Activated naive CD4-positive, alpha-beta T cell treated with anti-CD3 and anti-CD28 coated beads for 36 hours (primary cell): ENCODE measurements around the gene EIF2B2. TPM values are rescaled to one million over a fixed set of nuclear protein-coding genes. Genes with fewer than 3 reads are reported as not detected.
"Not testable (repeated sequence)": the region's sequence is repeated elsewhere in the genome, so short reads cannot be mapped to it uniquely, and the experiment has no call there.

ENCODE experiments used
- CTCF ChIA-PET: fragments of 350-600 bp; sonication (Branson Sonifier 250); formaldehyde crosslinking; loops from one replicate; lab custom pipeline; 2021; ENCODE audit warnings: antibody characterized with exemption; lab: Charles Lee
- DNase-seq: peaks from one replicate; pipeline ENCODE4 v3.0.0-alpha.2; 2020
- H3K27ac Mint-ChIP-seq: one replicate; pipeline ENCODE4 v1.8.0; 2021; ENCODE audit warnings: mild to moderate bottlenecking, mixed read lengths
- H3K27me3 Mint-ChIP-seq: one replicate; pipeline ENCODE4 v1.8.0; 2021; ENCODE audit warnings: low read depth, mixed read lengths
- H3K36me3 Mint-ChIP-seq: one replicate; pipeline ENCODE4 v1.8.0; 2021; ENCODE audit warnings: low read depth, mixed read lengths
- H3K4me1 Mint-ChIP-seq: one replicate; pipeline ENCODE4 v1.8.0; 2021; ENCODE audit warnings: low read depth, mixed read lengths
- H3K4me3 Mint-ChIP-seq: one replicate; pipeline ENCODE4 v1.8.0; 2021; ENCODE audit warnings: mild to moderate bottlenecking, moderate library complexity, mixed read lengths
- H3K9me3 Mint-ChIP-seq: one replicate; pipeline ENCODE4 v1.8.0; 2021; ENCODE audit warnings: mixed read lengths
- intact Hi-C: fragments of 100-400 bp; cut with micrococcal nuclease; formaldehyde crosslinking; loops from one replicate; pipeline ENCODE4 v1.15.1; 2023
- total RNA-seq, 2 experiments: library from RNA; stranded (reverse); gene quantifications; one replicate each; pipeline ENCODE4 v1.2.3, GENCODE V29; 2021

EIF2B2 gene
- total RNA-seq, 2 experiments from 2014 or later, result 64.8 to 65.4 TPM

- no peaks in the 10 kb centered on the region for H3K36me3 Mint-ChIP-seq
Observed at GRCh38 chr14:74983343-74983742, 19.4 kb upstream of the EIF2B2 start.

GRCh38 chr14:74984236-74985027 is 18.3 kb upstream of the EIF2B2 start:
- CTCF ChIA-PET, result interaction anchor here (1.1 kb wide), 1 partner anchor 104 kb away, joined by 3 read pairs; no protein-coding TSS in a partner anchor
- Mint-ChIP-seq H3K4me1 (no peaks in the 10 kb centered on the region), H3K4me3 (no peak overlapping the region), H3K27me3 (no peaks in the 10 kb centered on the region), H3K9me3 (no peaks in the 10 kb centered on the region), H3K27ac (no peak overlapping the region), H3K36me3 (no peaks in the 10 kb centered on the region)
- no peak for DNase-seq
- intact Hi-C loops, result no loop called here

More at GRCh38 chr14:74983343-74983742, 19.4 kb upstream of the EIF2B2 start:
- H3K4me1 Mint-ChIP-seq, result no peaks in the 10 kb centered on the region
- no peaks in the 10 kb centered on the region for H3K27me3 Mint-ChIP-seq
- intact Hi-C loops, result no loop called here
- no peak for DNase-seq
- no peak overlapping the region for H3K27ac Mint-ChIP-seq
- CTCF ChIA-PET, result interaction anchor here (0.6 to 0.7 kb wide), 2 partner anchors 123 to 459 kb away, joined by 3 to 4 read pairs; no protein-coding TSS in a partner anchor
- H3K4me3 Mint-ChIP-seq, result no peak overlapping the region
- H3K9me3 Mint-ChIP-seq, result no peaks in the 10 kb centered on the region

GRCh38 chr14:74985028-74985310 is 17.8 kb upstream of the EIF2B2 start:
- Mint-ChIP-seq H3K4me1 (no peaks in the 10 kb centered on the region), H3K27me3 (no peaks in the 10 kb centered on the region), H3K9me3 (no peaks in the 10 kb centered on the region), H3K27ac (no peak overlapping the region), H3K36me3 (no peaks in the 10 kb centered on the region), H3K4me3 (no peak overlapping the region)
- DNase-seq, result no peak
- CTCF ChIA-PET, result interaction anchor here (1.1 kb wide), 1 partner anchor 103 kb away, joined by 3 read pairs; no protein-coding TSS in a partner anchor
- intact Hi-C loops, result no loop called here

GRCh38 chr14:74985806-74986205 is 16.9 kb upstream of the EIF2B2 start:
- CTCF ChIA-PET, result no interaction called here
- no peak for DNase-seq
- Mint-ChIP-seq H3K9me3 (no peaks in the 10 kb centered on the region), H3K4me3 (no peak overlapping the region), H3K36me3 (no peaks in the 10 kb centered on the region), H3K4me1 (no peaks in the 10 kb centered on the region), H3K27ac (no peak overlapping the region), H3K27me3 (no peaks in the 10 kb centered on the region)
- intact Hi-C loops, result no loop called here

GRCh38 chr14:74988131-74988530 is 14.6 kb upstream of the EIF2B2 start:
- CTCF ChIA-PET, result interaction anchor here (0.7 kb wide), 2 partner anchors 24 to 97 kb away, joined by 3 read pairs; no protein-coding TSS in a partner anchor
- no peak for DNase-seq
- intact Hi-C loops, result no loop called here
- no peak overlapping the region for H3K4me3 Mint-ChIP-seq
- no peaks in the 10 kb centered on the region for H3K9me3 Mint-ChIP-seq
- no peaks in the 10 kb centered on the region for H3K27me3 Mint-ChIP-seq
- no peak overlapping the region for H3K27ac Mint-ChIP-seq
- no peaks in the 10 kb centered on the region for H3K4me1 Mint-ChIP-seq
- H3K36me3 Mint-ChIP-seq, result no peaks in the 10 kb centered on the region

GRCh38 chr14:74988993-74989392 is 13.7 kb upstream of the EIF2B2 start:
- no peak for DNase-seq
- CTCF ChIA-PET, result no interaction called here
- intact Hi-C loops, result no loop called here
- Mint-ChIP-seq H3K4me1 (no peaks in the 10 kb centered on the region), H3K27ac (no peak overlapping the region), H3K36me3 (no peaks in the 10 kb centered on the region), H3K9me3 (no peaks in the 10 kb centered on the region), H3K27me3 (no peaks in the 10 kb centered on the region), H3K4me3 (no peak overlapping the region)

GRCh38 chr14:74994182-74994581 is 8.5 kb upstream of the EIF2B2 start:
- CTCF ChIA-PET, H3K4me1 Mint-ChIP-seq: not testable (repeated sequence)

GRCh38 chr14:74995781-74996180 is 6.9 kb upstream of the EIF2B2 start:
- DNase-seq, CTCF ChIA-PET, H3K4me3 Mint-ChIP-seq, H3K9me3 Mint-ChIP-seq, H3K27me3 Mint-ChIP-seq, H3K4me1 Mint-ChIP-seq, intact Hi-C loops, H3K27ac Mint-ChIP-seq, H3K36me3 Mint-ChIP-seq: not testable (repeated sequence)

More at GRCh38 chr14:74994182-74994581, 8.5 kb upstream of the EIF2B2 start:
- DNase-seq, H3K27ac Mint-ChIP-seq, intact Hi-C loops, H3K27me3 Mint-ChIP-seq, H3K9me3 Mint-ChIP-seq, H3K36me3 Mint-ChIP-seq, H3K4me3 Mint-ChIP-seq: not testable (repeated sequence)

GRCh38 chr14:75001261-75001660 is 1.5 kb upstream of the EIF2B2 start:
- intact Hi-C loops, result no loop called here
- CTCF ChIA-PET, result no interaction called here
- H3K36me3 Mint-ChIP-seq, result peaks cover 16% of the 10 kb centered on the region
- DNase-seq, result no peak
- H3K9me3 Mint-ChIP-seq, result peaks cover 4% of the 10 kb centered on the region
- H3K4me3 Mint-ChIP-seq, result no peak overlapping the region
- H3K27ac Mint-ChIP-seq, result no peak overlapping the region
- H3K4me1 Mint-ChIP-seq, result peaks cover 28% of the 10 kb centered on the region
- H3K27me3 Mint-ChIP-seq, result no peaks in the 10 kb centered on the region

- no peak for DNase-seq
- CTCF ChIA-PET, result interaction anchor here (0.6 to 2.8 kb wide), 2 partner anchors 56 to 86 kb away, joined by 3 to 12 read pairs; no protein-coding TSS in a partner anchor
- Mint-ChIP-seq H3K9me3 (peaks cover 4% of the 10 kb centered on the region), H3K36me3 (peaks cover 22% of the 10 kb centered on the region), H3K4me1 (peaks cover 28% of the 10 kb centered on the region), H3K27ac (peak overlapping the region; percentile 89), H3K27me3 (no peaks in the 10 kb centered on the region), H3K4me3 (peak overlapping the region; percentile 99)
- intact Hi-C loops, result loop anchor here (1.0 to 2.0 kb wide), 9 partner anchors 56 to 659 kb away; partner anchors contain the start of genes ACYP1, DLST, NEK9 and TMED10
Observed at GRCh38 chr14:75001899-75002298, 822 bp upstream of the EIF2B2 start.

GRCh38 chr14:75003250-75004027 is 718 bp downstream of the EIF2B2 start:
- peak overlapping the region; percentile 89 for H3K27ac Mint-ChIP-seq
- CTCF ChIA-PET, result interaction anchor here (0.6 to 2.8 kb wide), 5 partner anchors 11 to 143 kb away, joined by 3 to 12 read pairs (median 10); no protein-coding TSS in a partner anchor
- peak; percentile 9 for DNase-seq
- H3K4me3 Mint-ChIP-seq, result peak overlapping the region; percentile 99
- H3K9me3 Mint-ChIP-seq, result peaks cover 4% of the 10 kb centered on the region
- H3K36me3 Mint-ChIP-seq, result peaks cover 28% of the 10 kb centered on the region
- intact Hi-C loops, result loop anchor here (2.0 kb wide), 2 partner anchors 211 to 291 kb away; no protein-coding TSS in a partner anchor
- H3K27me3 Mint-ChIP-seq, result no peaks in the 10 kb centered on the region
- peaks cover 31% of the 10 kb centered on the region for H3K4me1 Mint-ChIP-seq

GRCh38 chr14:75005357-75005756 is 2.6 kb downstream of the EIF2B2 start:
- Mint-ChIP-seq H3K27ac (no peak overlapping the region), H3K4me1 (peaks cover 31% of the 10 kb centered on the region), H3K27me3 (no peaks in the 10 kb centered on the region), H3K36me3 (peaks cover 36% of the 10 kb centered on the region), H3K4me3 (no peak overlapping the region), H3K9me3 (peaks cover 4% of the 10 kb centered on the region)
- intact Hi-C loops, result no loop called here
- DNase-seq, result no peak
- CTCF ChIA-PET, result interaction anchor here (1.3 kb wide), 1 partner anchor 18 kb away, joined by 3 read pairs; no protein-coding TSS in a partner anchor
